HEK293 (cell line): ENCODE data around the gene PKIG.
"Not testable (repeated sequence)": the region's sequence is repeated elsewhere in the genome, so short reads cannot be mapped to it uniquely, and the experiment has no call there.

Experiments used
- CTCF ChIA-PET: fragments of 350-600 bp; formaldehyde crosslinking; extraction: SDS; loops from one replicate; lab custom pipeline; 2021; ENCODE audit warnings: antibody characterized with exemption; lab: Yijun Ruan, JAX
- POLR2A ChIA-PET: fragments of 300-600 bp; formaldehyde crosslinking; extraction: SDS; loops from one replicate; lab custom pipeline; 2020; ENCODE audit warnings: antibody characterized with exemption, inconsistent platforms; lab: Yijun Ruan, JAX
- H3K27ac ChIP-seq: fragments of 200-500 bp; sonication (Bioruptor generic); 2 replicates; pipeline ENCODE4 v1.5.1; 2014; ENCODE audit warnings: low read depth, low read length, control low read depth, inconsistent platforms; ENCODE audit errors: extremely low read depth
- H3K36me3 ChIP-seq, 2 experiments: fragments of 200-500 bp in 1 of 2; sonication (Bioruptor generic) in 1 of 2; 1 replicate in 1 of 2; 2 replicates in 1 of 2; pipeline ENCODE4 v1.5.1; 2014 to 2017; ENCODE audit warnings: inconsistent platforms in 2 of 2, low read length in 2 of 2; ENCODE audit not compliant: control insufficient read depth in 2 of 2, insufficient read depth in 1 of 2
- H3K4me1 ChIP-seq: fragments of 200-500 bp; sonication (Bioruptor generic); 2 replicates; pipeline ENCODE4 v1.5.1; 2014; ENCODE audit warnings: mild to moderate bottlenecking, low read length, inconsistent platforms; ENCODE audit not compliant: control insufficient read depth, insufficient read depth
- H3K4me3 ChIP-seq: 2 replicates; pipeline ENCODE4 v1.5.1; 2011; ENCODE audit warnings: low read depth, mild to moderate bottlenecking, control low read depth, low read length, moderate library complexity
- H3K9me3 ChIP-seq: fragments of 200-500 bp; sonication (Bioruptor generic); 2 replicates; pipeline ENCODE4 v1.5.1; 2014; ENCODE audit warnings: low read depth, low read length, inconsistent platforms; ENCODE audit not compliant: control insufficient read depth, insufficient read depth
- KLF1 ChIP-seq: fragments of 450-650 bp; formaldehyde crosslinking; IDR thresholded peaks from 2 replicates; pipeline ENCODE4 v1.5.1; 2016; ENCODE audit warnings: missing biosample characterization, missing genetic modification characterization
- ZFHX2 ChIP-seq: fragments of 450-650 bp; formaldehyde crosslinking; conservative IDR thresholded peaks from 2 replicates; pipeline ENCODE4 v1.5.1; 2016; ENCODE audit warnings: missing biosample characterization, missing genetic modification characterization
- ZIC2 ChIP-seq: fragments of 450-650 bp; formaldehyde crosslinking; IDR thresholded peaks from 2 replicates; pipeline ENCODE4 v1.5.1; 2016; ENCODE audit warnings: missing biosample characterization, missing genetic modification characterization
- ZNF16 ChIP-seq: fragments of 450-650 bp; formaldehyde crosslinking; IDR thresholded peaks from 2 replicates; pipeline ENCODE4 v1.5.1; 2016; ENCODE audit warnings: low read depth, missing biosample characterization, missing genetic modification characterization
- ZNF354C ChIP-seq: fragments of 450-650 bp; formaldehyde crosslinking; IDR thresholded peaks from 2 replicates; pipeline ENCODE4 v1.5.1; 2016; ENCODE audit warnings: missing biosample characterization, missing genetic modification characterization, low read depth, borderline replicate concordance
- ZNF366 ChIP-seq: fragments of 450-650 bp; formaldehyde crosslinking; conservative IDR thresholded peaks from 2 replicates; pipeline ENCODE4 v1.5.1; 2016; ENCODE audit warnings: missing biosample characterization, missing genetic modification characterization
- ZNF37A ChIP-seq: fragments of 450-650 bp; IDR thresholded peaks from 2 replicates; pipeline ENCODE4 v1.5.1; 2018; ENCODE audit warnings: missing biosample characterization, missing genetic modification characterization
- ZNF626 ChIP-seq: fragments of 450-650 bp; sonication (Bioruptor Pico); formaldehyde crosslinking; IDR thresholded peaks from 2 replicates; pipeline ENCODE4 v1.5.1; 2018; ENCODE audit warnings: missing biosample characterization, missing genetic modification characterization, inconsistent platforms
- ZNF645 ChIP-seq: fragments of 450-650 bp; formaldehyde crosslinking; IDR thresholded peaks from 2 replicates; pipeline ENCODE4; 2016; ENCODE audit warnings: missing biosample characterization, missing genetic modification characterization
- TF ChIP-seq, protein P1 (sequence below): fragments of 450-650 bp; formaldehyde crosslinking; IDR thresholded peaks from 2 replicates; pipeline ENCODE4 v1.5.1; 2016; ENCODE audit warnings: missing biosample characterization, missing genetic modification characterization, borderline replicate concordance
- TF ChIP-seq, protein P2 (sequence below): fragments of 450-650 bp; formaldehyde crosslinking; IDR thresholded peaks from 2 replicates; pipeline ENCODE4 v1.5.1; 2016; ENCODE audit warnings: missing biosample characterization, missing genetic modification characterization

The PKIG gene

DNA sequence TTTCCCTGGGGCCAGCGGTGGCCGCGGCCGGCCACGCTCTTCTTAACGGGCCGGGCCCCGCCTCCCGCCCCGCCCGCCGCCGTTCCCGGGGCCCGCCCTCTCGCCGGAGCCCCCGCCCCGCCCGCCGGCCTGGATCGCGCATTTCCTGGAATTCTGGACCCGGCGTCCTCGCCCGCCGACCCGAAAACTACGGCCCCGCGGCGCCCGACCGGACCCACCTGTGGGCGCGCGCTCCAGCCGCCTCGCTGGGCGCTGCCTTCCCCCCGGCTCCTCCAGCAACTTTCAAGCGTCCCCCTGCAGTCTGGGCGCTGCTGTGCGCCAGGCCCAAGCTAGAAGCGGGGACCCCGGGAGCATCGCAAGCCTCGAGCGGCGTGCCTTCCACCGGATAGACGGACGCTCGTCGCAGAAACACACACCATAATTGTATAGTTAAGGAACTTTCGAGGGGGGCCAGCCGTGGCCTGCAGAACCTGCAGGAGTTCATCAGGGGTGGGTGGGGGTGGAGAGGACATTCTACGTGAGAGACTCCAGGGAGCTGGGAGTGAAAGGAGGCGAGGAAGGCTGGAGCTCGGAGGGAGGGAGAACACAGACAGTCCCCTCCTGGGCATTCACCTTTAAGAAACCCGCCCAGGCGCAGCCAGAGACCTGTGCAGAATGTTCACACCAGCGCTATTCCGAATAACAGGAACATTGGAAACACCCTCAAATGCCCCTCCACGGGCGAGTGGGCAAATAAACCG lies 69.5 kb downstream of the PKIG start, which contains the start of gene ADA (continued):
- TF ChIP-seq, protein P1, sequence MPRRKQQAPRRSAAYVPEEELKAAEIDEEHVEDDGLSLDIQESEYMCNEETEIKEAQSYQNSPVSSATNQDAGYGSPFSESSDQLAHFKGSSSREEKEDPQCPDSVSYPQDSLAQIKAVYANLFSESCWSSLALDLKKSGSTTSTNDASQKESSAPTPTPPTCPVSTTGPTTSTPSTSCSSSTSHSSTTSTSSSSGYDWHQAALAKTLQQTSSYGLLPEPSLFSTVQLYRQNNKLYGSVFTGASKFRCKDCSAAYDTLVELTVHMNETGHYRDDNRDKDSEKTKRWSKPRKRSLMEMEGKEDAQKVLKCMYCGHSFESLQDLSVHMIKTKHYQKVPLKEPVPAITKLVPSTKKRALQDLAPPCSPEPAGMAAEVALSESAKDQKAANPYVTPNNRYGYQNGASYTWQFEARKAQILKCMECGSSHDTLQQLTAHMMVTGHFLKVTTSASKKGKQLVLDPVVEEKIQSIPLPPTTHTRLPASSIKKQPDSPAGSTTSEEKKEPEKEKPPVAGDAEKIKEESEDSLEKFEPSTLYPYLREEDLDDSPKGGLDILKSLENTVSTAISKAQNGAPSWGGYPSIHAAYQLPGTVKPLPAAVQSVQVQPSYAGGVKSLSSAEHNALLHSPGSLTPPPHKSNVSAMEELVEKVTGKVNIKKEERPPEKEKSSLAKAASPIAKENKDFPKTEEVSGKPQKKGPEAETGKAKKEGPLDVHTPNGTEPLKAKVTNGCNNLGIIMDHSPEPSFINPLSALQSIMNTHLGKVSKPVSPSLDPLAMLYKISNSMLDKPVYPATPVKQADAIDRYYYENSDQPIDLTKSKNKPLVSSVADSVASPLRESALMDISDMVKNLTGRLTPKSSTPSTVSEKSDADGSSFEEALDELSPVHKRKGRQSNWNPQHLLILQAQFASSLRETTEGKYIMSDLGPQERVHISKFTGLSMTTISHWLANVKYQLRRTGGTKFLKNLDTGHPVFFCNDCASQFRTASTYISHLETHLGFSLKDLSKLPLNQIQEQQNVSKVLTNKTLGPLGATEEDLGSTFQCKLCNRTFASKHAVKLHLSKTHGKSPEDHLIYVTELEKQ (tag by site-specific recombination), result no peak

GRCh38 chr20:44653546-44653945 lies 71.2 kb downstream of the PKIG start:
- no peaks in the 10 kb centered on the region for H3K9me3 ChIP-seq
- H3K4me1 ChIP-seq, result no peaks in the 10 kb centered on the region; the same call in 1 of the 2 replicates
- no peaks in the 10 kb centered on the region for H3K36me3 ChIP-seq
- no peak overlapping the region for H3K4me3 ChIP-seq
- POLR2A ChIA-PET, result interaction anchor here (0.5 to 0.6 kb wide), 2 partner anchors 135 to 256 kb away, joined by 3 to 8 read pairs; no protein-coding TSS in a partner anchor
- CTCF ChIA-PET, result interaction anchor here (0.9 to 1.1 kb wide), 2 partner anchors 30 to 438 kb away, joined by 3 to 5 read pairs; no protein-coding TSS in a partner anchor
- TF ChIP-seq ZNF366 (tag by site-specific recombination), result no peak
- TF ChIP-seq ZNF16, result no peak
- no peak for TF ChIP-seq ZFHX2 (tag by site-specific recombination)
- TF ChIP-seq ZNF626 (tag by site-specific recombination), result no peak
- TF ChIP-seq ZIC2 (tag by site-specific recombination), result peak; percentile 39; the same call in 1 of the 2 replicates
- TF ChIP-seq ZNF37A (tag by site-specific recombination), result no peak
- H3K27ac ChIP-seq, result no peak overlapping the region

DNA sequence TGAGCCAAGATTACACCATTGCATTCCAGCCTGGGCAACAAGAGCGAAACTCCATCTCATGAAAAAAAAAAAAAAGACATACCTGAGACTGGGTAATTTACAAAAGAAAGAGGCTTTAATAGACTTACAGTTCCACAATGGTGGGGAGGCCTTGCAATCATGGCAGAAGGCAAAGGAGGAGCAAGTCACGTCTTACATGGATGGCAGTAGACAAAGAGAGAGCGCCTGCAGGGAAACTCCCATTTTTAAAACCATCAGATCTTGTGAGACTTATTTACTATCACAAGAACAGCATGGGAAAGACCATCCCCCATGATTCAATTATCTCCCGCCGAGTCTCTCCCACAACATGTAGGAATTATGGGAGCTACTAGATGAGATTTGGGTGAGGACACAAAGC lies 71.8 kb downstream of the PKIG start:
- H3K27ac ChIP-seq, POLR2A ChIA-PET, H3K4me3 ChIP-seq, H3K9me3 ChIP-seq, CTCF ChIA-PET, H3K4me1 ChIP-seq, H3K36me3 ChIP-seq: not testable (repeated sequence)

DNA sequence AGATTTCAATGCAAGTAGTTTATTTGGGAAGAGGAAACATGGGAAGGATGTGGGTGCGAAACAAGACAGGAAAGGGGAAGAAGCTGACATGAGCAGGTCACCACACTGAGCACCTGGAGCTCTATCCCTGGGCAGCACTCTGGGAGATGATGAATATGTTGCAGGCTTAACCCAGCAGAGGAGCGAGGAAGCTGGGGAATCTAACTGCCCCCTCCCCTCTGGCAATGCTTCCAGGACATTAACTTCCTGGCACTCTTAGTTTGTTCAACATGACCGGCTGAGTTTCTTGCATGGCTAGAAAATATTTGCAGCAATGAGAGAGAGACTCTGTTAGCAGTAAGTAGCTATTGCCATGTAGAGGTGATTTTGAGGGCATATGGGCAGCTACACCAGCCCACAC lies 74.1 kb downstream of the PKIG start:
- CTCF ChIA-PET, result interaction anchor here (1.0 to 1.2 kb wide), 2 partner anchors 27 to 47 kb away, joined by 3 to 4 read pairs; no protein-coding TSS in a partner anchor
- Histone ChIP-seq H3K27ac (no peak overlapping the region), H3K9me3 (no peaks in the 10 kb centered on the region), H3K36me3 (no peaks in the 10 kb centered on the region), H3K4me1 (no peaks in the 10 kb centered on the region), H3K4me3 (no peak overlapping the region)
- POLR2A ChIA-PET, result interaction anchor here (1.2 kb wide), 1 partner anchor 229 kb away, joined by 3 read pairs; the partner anchor contains the start of gene YWHAB
- no peak for TF ChIP-seq ZNF645
- TF ChIP-seq ZNF354C (tag by site-specific recombination), result no peak
- TF ChIP-seq, all 188 proteins: peak for 0

DNA sequence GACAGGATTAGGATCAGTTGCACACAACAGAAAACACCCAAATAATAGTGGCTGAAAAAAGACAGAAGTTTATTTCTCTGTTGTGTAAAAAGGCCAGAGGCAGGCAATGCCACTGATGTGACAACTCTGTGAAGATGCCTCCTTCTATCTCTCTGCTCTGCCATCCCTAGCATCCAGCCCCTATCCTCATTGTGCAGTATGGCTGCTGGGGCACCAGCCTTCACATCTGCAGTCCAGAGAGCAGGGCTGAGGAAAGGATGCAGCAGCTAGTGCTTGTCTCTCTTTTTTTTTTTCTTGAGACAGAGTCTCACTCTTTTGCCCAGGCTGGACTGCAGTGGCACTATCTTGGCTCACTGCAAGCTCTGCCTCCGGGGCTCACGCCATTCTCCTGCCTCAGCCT lies 75.5 kb downstream of the PKIG start:
- Histone ChIP-seq H3K4me3 (no peak overlapping the region), H3K27ac (no peak overlapping the region), H3K36me3 (no peaks in the 10 kb centered on the region), H3K4me1 (no peaks in the 10 kb centered on the region), H3K9me3 (no peaks in the 10 kb centered on the region)
- TF ChIP-seq KLF1, result no peak
- TF ChIP-seq, protein P2, sequence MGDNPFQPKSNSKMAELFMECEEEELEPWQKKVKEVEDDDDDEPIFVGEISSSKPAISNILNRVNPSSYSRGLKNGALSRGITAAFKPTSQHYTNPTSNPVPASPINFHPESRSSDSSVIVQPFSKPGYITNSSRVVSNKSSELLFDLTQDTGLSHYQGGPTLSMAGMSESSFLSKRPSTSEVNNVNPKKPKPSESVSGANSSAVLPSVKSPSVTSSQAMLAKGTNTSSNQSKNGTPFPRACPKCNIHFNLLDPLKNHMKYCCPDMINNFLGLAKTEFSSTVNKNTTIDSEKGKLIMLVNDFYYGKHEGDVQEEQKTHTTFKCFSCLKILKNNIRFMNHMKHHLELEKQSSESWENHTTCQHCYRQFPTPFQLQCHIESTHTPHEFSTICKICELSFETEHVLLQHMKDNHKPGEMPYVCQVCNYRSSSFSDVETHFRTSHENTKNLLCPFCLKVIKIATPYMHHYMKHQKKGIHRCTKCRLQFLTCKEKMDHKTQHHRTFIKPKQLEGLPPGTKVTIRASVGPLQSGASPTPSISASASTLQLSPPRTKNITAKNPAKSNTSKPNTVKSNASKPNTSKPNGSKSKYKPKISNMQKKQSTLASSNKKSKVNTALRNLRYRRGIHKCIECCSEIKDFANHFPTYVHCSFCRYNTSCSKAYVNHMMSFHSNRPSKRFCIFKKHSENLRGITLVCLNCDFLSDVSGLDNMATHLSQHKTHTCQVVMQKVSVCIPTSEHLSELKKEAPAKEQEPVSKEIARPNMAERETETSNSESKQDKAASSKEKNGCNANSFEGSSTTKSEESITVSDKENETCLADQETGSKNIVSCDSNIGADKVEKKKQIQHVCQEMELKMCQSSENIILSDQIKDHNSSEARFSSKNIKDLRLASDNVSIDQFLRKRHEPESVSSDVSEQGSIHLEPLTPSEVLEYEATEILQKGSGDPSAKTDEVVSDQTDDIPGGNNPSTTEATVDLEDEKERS, result 0 out of 2 replicates have a peak, but pooled peaks have one; percentile 64
- POLR2A ChIA-PET, result no interaction called here
- CTCF ChIA-PET, result interaction anchor here (0.6 kb wide), 1 partner anchor 690 kb away, joined by 3 read pairs; the partner anchor contains the start of gene SDC4
